MM.1S (cell line): ENCODE data around the gene EFNA3.

ENCODE experiments used
- DNase-seq: peaks from one replicate; pipeline ENCODE4 v3.0.0-alpha.2; 2015
- H2AFZ ChIP-seq: fragments of 300-600 bp; sonication (generic); 2 replicates; pipeline ENCODE4 v1.6.0; 2016; ENCODE audit warnings: antibody characterized with exemption, low read length
- H3F3A ChIP-seq: fragments of 300-600 bp; sonication (generic); 2 replicates; pipeline ENCODE4 v1.6.1; 2016; ENCODE audit warnings: mild to moderate bottlenecking, antibody characterized with exemption, low read length, moderate library complexity, mixed read lengths; ENCODE audit not compliant: insufficient read depth
- H3K27ac ChIP-seq: fragments of 300-600 bp; sonication (generic); 2 replicates; pipeline ENCODE4 v1.5.1; 2016; ENCODE audit warnings: mild to moderate bottlenecking, low read length
- H3K27me3 ChIP-seq: fragments of 300-600 bp; sonication (generic); replicated peaks from 2 replicates; pipeline ENCODE4 v1.6.0; 2016; ENCODE audit warnings: low read length; ENCODE audit not compliant: insufficient read depth
- H3K36me3 ChIP-seq: fragments of 300-600 bp; sonication (generic); replicated peaks from 2 replicates; pipeline ENCODE4 v1.6.1; 2016; ENCODE audit warnings: mild to moderate bottlenecking, low read length, mixed read lengths; ENCODE audit not compliant: insufficient read depth
- H3K4me1 ChIP-seq: fragments of 300-600 bp; sonication (generic); 2 replicates; pipeline ENCODE4 v1.6.1; 2016; ENCODE audit warnings: low read length, mixed read lengths
- H3K4me2 ChIP-seq: fragments of 300-600 bp; sonication (generic); 2 replicates; pipeline ENCODE4 v1.6.0; 2016; ENCODE audit warnings: low read depth, low read length
- H3K4me3 ChIP-seq: fragments of 300-600 bp; sonication (generic); 2 replicates; pipeline ENCODE4 v1.5.1; 2016; ENCODE audit warnings: low read length, mixed read lengths
- H3K79me2 ChIP-seq: fragments of 300-600 bp; sonication (generic); 2 replicates; pipeline ENCODE4 v1.6.1; 2016; ENCODE audit warnings: mixed run types, low read length, mixed read lengths
- H3K9ac ChIP-seq: fragments of 300-600 bp; sonication (generic); 2 replicates; pipeline ENCODE4 v1.6.1; 2016; ENCODE audit warnings: low read length, mixed read lengths
- H3K9me2 ChIP-seq: fragments of 300-600 bp; sonication (generic); replicated peaks from 2 replicates; pipeline ENCODE4 v1.6.1; 2016; ENCODE audit warnings: mild to moderate bottlenecking, low read length, mixed read lengths; ENCODE audit not compliant: insufficient read depth
- H3K9me3 ChIP-seq: fragments of 300-600 bp; sonication (generic); replicated peaks from 2 replicates; pipeline ENCODE4 v1.6.1; 2016; ENCODE audit warnings: mild to moderate bottlenecking, low read length, mixed read lengths; ENCODE audit not compliant: insufficient read depth
- H4K20me1 ChIP-seq: fragments of 300-600 bp; sonication (generic); 2 replicates; pipeline ENCODE4 v1.6.1; 2016; ENCODE audit warnings: mild to moderate bottlenecking, low read length, moderate library complexity, mixed read lengths; ENCODE audit not compliant: insufficient read depth
- EZH2 ChIP-seq: fragments of 300-600 bp; sonication (generic); optimal IDR thresholded peaks from 2 replicates; pipeline ENCODE3; 2017; ENCODE audit warnings: low read depth, mild to moderate bottlenecking, antibody characterized with exemption, low read length, mixed read lengths
- EZH2phosphoT487 ChIP-seq: fragments of 300-600 bp; sonication (generic); IDR thresholded peaks from 2 replicates; pipeline ENCODE4 v1.6.1; 2018; ENCODE audit warnings: antibody characterized with exemption, low read length
- TF ChIP-seq, protein P1 (sequence below): fragments of 300-600 bp; sonication (generic); IDR thresholded peaks from 2 replicates; pipeline ENCODE4 v1.5.1; 2016; ENCODE audit warnings: antibody characterized with exemption, low read length, mixed read lengths

Gene EFNA3

DNA sequence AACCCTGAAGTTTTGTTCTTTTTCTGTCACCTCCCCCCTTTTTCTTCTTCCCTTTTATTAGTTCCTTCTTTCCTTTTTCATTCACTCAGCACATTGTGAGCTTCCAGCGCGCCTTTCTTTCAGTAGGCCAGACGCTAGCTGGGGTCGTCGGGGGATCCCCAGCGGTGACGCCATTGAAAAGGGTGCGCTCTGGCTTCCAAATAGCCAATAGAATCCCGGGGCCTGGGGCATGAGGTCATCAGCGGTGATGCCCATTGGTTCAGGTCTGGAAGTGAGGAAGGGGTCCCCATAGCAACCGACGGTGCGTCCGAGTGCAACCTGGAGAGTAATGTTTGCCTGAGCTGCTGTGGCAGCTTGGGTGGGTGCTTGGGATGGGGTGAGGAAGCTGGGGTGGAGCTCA, 6.9 kb upstream of the EFNA3 start:
- H4K20me1 ChIP-seq = no peaks in the 10 kb centered on the region
- H3K9ac ChIP-seq = no peak overlapping the region
- H2AFZ ChIP-seq = no peak overlapping the region
- no peak overlapping the region for H3K27ac ChIP-seq
- no peaks in the 10 kb centered on the region for H3K79me2 ChIP-seq
- no peak overlapping the region for H3K4me3 ChIP-seq
- TF ChIP-seq EZH2 (no peak), EZH2phosphoT487 (no peak)
- TF ChIP-seq, protein P1, sequence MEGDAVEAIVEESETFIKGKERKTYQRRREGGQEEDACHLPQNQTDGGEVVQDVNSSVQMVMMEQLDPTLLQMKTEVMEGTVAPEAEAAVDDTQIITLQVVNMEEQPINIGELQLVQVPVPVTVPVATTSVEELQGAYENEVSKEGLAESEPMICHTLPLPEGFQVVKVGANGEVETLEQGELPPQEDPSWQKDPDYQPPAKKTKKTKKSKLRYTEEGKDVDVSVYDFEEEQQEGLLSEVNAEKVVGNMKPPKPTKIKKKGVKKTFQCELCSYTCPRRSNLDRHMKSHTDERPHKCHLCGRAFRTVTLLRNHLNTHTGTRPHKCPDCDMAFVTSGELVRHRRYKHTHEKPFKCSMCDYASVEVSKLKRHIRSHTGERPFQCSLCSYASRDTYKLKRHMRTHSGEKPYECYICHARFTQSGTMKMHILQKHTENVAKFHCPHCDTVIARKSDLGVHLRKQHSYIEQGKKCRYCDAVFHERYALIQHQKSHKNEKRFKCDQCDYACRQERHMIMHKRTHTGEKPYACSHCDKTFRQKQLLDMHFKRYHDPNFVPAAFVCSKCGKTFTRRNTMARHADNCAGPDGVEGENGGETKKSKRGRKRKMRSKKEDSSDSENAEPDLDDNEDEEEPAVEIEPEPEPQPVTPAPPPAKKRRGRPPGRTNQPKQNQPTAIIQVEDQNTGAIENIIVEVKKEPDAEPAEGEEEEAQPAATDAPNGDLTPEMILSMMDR = no peak
- no peaks in the 10 kb centered on the region for H3K9me3 ChIP-seq
- peaks cover 23% of the 10 kb centered on the region for H3K4me1 ChIP-seq
- no peak overlapping the region for H3K4me2 ChIP-seq
- H3K36me3 ChIP-seq = no peaks in the 10 kb centered on the region
- peaks cover 5% of the 10 kb centered on the region; the same call in 1 of the 2 replicates for H3F3A ChIP-seq
- H3K9me2 ChIP-seq = no peaks in the 10 kb centered on the region
- no peaks in the 10 kb centered on the region for H3K27me3 ChIP-seq
- no peak for DNase-seq

DNA sequence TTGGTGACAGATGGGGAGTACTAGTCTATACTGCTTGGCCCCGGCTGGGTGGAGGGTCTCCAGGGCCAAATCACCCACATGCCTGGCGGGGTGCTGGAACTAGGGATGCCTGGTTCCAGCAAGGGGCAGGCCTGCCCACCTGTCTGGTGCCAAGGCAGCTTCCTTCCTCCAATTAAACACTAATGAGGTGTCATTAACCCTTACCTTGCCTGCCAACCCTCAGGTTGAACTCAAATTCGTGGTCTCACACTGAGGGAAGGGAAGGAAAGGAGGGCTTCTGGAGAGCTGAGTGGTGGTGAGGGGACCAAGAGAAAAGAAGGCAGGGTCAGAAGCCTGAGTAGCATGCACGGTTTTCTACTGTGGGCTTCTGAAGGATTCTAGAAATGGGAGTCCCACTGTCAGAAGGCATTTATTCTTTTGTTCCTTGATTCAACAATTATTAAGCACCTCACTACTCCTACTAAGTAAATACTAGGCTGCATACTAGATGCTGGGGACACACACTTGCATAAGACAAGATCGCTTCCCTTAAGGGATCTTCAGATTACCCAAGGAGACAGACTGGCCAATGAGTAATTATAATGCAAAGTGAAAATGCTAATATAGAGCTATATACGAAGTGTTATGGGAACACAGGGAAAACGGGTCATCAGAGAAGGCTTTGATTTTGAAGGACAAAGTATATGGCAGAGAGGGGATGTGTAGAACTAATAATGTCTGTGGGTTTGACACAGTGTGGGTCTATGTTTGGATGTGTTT, 5.9 kb upstream of the EFNA3 start:
- H3K27ac ChIP-seq = no peak overlapping the region
- no peaks in the 10 kb centered on the region for H3K9me2 ChIP-seq
- H4K20me1 ChIP-seq = no peaks in the 10 kb centered on the region
- H2AFZ ChIP-seq = no peak overlapping the region
- TF ChIP-seq, protein P1 = no peak
- H3K9me3 ChIP-seq = no peaks in the 10 kb centered on the region
- H3K36me3 ChIP-seq = no peaks in the 10 kb centered on the region
- H3K4me2 ChIP-seq = no peak overlapping the region
- H3K79me2 ChIP-seq = no peaks in the 10 kb centered on the region
- H3K27me3 ChIP-seq = no peaks in the 10 kb centered on the region
- H3K4me1 ChIP-seq = peaks cover 33% of the 10 kb centered on the region
- no peak for DNase-seq
- no peak overlapping the region for H3K9ac ChIP-seq
- H3F3A ChIP-seq = peaks cover 13% of the 10 kb centered on the region
- H3K4me3 ChIP-seq = no peak overlapping the region

DNA sequence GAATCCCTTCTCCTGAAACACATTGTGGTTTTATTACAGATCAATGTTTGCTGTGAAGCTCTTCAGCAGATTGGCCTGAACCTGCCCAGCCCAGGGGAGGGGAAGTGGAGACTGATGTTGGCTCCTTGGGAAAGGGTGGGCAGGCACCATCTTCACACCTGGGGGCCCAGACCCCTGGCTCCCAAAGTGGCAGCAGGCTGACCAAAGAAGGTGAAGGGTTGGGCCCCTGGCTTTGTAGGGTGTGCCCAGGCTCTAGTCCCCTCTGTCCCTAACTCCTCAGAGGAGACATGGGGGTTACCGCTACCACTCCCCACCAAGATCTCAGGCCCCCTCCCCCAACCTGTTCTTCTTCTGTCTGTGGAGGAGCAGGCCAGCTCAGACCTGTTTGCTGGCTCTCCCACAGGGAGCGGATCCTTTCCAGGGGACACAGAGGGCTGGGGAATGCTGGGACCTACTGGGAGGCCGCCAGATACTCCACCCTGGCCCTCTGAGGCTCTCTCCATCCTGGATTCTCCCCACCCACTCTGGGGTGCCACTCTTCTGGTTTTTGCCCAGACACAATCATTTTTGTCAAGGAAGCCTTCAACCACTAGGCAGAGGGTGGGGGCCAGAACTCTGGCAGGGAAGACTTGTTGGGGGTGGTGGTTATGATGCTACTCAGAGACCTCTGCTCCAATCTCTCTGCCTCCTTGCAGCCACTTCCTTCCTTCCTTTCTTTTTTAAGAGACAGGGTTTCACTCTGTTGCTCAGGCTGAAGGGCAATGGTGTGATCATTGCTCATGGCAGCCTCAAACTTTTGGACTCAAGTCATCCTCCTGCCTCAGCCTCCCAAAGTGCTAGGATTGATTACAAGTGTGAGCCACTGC, 5.0 kb upstream of the EFNA3 start:
- Histone ChIP-seq H3K4me1 (peaks cover 41% of the 10 kb centered on the region), H3K4me2 (peak overlapping the region; percentile 17; the same call in 1 of the 2 replicates), H3K27me3 (no peaks in the 10 kb centered on the region)

More for the DNA sequence above, 5.0 kb upstream of the EFNA3 start:
- Histone ChIP-seq H3K36me3 (no peaks in the 10 kb centered on the region), H3K9me3 (no peaks in the 10 kb centered on the region), H3K79me2 (no peaks in the 10 kb centered on the region), H3K9me2 (no peaks in the 10 kb centered on the region), H2AFZ (no peak overlapping the region), H3K4me3 (no peak overlapping the region), H3K9ac (no peak overlapping the region), H4K20me1 (no peaks in the 10 kb centered on the region), H3F3A (peaks cover 18% of the 10 kb centered on the region), H3K27ac (no peak overlapping the region)
- DNase-seq = peak; percentile 31
- no peak for TF ChIP-seq EZH2phosphoT487
- TF ChIP-seq, protein P1 = no peak
- no peak for TF ChIP-seq EZH2
